PC-9 (cell line): Measurements from ENCODE around the gene CCNL1.

Source experiments
- EZH2 ChIP-seq: fragments of 200-600 bp; sonication (generic); IDR thresholded peaks from 2 replicates; pipeline ENCODE4 v1.8.0; 2017; ENCODE audit warnings: antibody characterized with exemption, low read depth
- TF ChIP-seq, protein P1 (sequence below): fragments of 200-600 bp; sonication (generic); conservative IDR thresholded peaks from 2 replicates; pipeline ENCODE4 v1.6.1; 2017; ENCODE audit warnings: mixed run types, antibody characterized with exemption, mild to moderate bottlenecking, moderate library complexity

DNA sequence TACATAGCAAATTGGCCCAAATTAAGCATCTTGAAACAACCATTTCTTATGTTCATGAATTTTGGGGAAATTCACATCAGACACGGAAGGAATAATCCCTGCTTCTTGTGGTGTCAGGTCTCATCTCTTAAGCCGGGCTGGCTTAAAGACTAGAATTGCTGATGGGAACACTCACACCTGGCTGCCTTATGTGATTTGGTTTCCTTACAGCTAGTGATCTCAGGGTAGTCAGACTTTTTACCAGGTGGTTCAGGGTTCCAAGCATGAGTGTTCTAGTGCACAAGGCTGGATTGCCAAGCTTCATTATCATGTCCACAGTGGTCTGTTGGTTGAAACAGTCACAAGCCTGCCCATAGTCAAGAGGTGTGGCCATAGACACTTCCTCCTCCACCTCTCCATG lies 20.3 kb upstream of the CCNL1 start:
- TF ChIP-seq, protein P1, sequence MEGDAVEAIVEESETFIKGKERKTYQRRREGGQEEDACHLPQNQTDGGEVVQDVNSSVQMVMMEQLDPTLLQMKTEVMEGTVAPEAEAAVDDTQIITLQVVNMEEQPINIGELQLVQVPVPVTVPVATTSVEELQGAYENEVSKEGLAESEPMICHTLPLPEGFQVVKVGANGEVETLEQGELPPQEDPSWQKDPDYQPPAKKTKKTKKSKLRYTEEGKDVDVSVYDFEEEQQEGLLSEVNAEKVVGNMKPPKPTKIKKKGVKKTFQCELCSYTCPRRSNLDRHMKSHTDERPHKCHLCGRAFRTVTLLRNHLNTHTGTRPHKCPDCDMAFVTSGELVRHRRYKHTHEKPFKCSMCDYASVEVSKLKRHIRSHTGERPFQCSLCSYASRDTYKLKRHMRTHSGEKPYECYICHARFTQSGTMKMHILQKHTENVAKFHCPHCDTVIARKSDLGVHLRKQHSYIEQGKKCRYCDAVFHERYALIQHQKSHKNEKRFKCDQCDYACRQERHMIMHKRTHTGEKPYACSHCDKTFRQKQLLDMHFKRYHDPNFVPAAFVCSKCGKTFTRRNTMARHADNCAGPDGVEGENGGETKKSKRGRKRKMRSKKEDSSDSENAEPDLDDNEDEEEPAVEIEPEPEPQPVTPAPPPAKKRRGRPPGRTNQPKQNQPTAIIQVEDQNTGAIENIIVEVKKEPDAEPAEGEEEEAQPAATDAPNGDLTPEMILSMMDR: no peak
- no peak for TF ChIP-seq EZH2
